HCT116 (cell line): ENCODE results near the gene ONECUT3. TPM values are rescaled to one million over a fixed set of nuclear protein-coding genes. Genes with fewer than 3 reads are reported as not detected.

Experiments
- ATAC-seq: fragments of 200-7000 bp; cut with Tn5 transposase; 2 replicates; pipeline ENCODE4 v1.9.1; 2020; ENCODE audit warnings: mild to moderate bottlenecking, moderate library complexity
- BruUV-seq: library from RNA; stranded (reverse); fragments of 400-500 nt; replicated peaks from 2 replicates; lab custom pipeline; 2021; lab: Mats Ljungman, UMichigan
- CTCF ChIA-PET: fragments of 300-600 bp; sonication (Branson Sonifier 250); formaldehyde crosslinking; loops from one replicate; lab custom pipeline; 2021; ENCODE audit warnings: antibody characterized with exemption; lab: Charles Lee
- POLR2A ChIA-PET: fragments of 300-600, 350-600 bp; sonication (Branson Sonifier 250); formaldehyde crosslinking; loops from one replicate; lab custom pipeline; 2021; ENCODE audit warnings: antibody characterized with exemption; lab: Charles Lee
- RAD21 ChIA-PET, 2 experiments: fragments of 300-600 bp; sonication (Branson Sonifier 250); formaldehyde crosslinking; loops; one replicate each; lab custom pipeline; 2023; ENCODE audit warnings: low total read pairs in 2 of 2; ENCODE audit not compliant: uncharacterized antibody in 2 of 2, unreplicated experiment in 2 of 2, low non-redundant PET in 1 of 2; lab: Charles Lee
- DNase-seq: peaks from one replicate; pipeline ENCODE4 v3.0.0-alpha.2; 2010; ENCODE audit warnings: low read depth, low spot score
- H2AFZ ChIP-seq: fragments of 200-600 bp; shearing (Covaris generic), sonication (generic); 2 replicates; pipeline ENCODE4 v1.6.1; 2017; ENCODE audit warnings: low read depth, mixed run types, mixed read lengths, antibody characterized with exemption, low read length; ENCODE audit not compliant: poor library complexity, severe bottlenecking
- H3K27ac ChIP-seq: 2 replicates; pipeline ENCODE4 v1.5.1; 2012; ENCODE audit warnings: low read depth, low read length
- H3K27me3 ChIP-seq: fragments of 200-600 bp; sonication (generic); 2 replicates; pipeline ENCODE4 v1.6.1; 2016; ENCODE audit warnings: mixed run types, low read length, mixed read lengths; ENCODE audit not compliant: insufficient read depth
- H3K36me3 ChIP-seq, 2 experiments: fragments of 200-500 bp in 1 of 2; fragments of 200-600 bp in 1 of 2; sonication (Bioruptor generic) in 1 of 2; sonication (generic) in 1 of 2; 2 replicates each; pipeline versions ENCODE4 v1.5.1 to v1.6.1; 2014 to 2016; ENCODE audit warnings: low read length in 2 of 2, inconsistent platforms in 1 of 2, mixed read lengths in 1 of 2, mixed run types in 1 of 2; ENCODE audit not compliant: insufficient read depth in 2 of 2, control insufficient read depth in 1 of 2
- H3K4me1 ChIP-seq, 2 experiments: fragments of 200-600 bp in 1 of 2; sonication (generic) in 1 of 2; 2 replicates each; pipeline versions ENCODE4 v1.5.1 to v1.6.1; 2012 to 2017; ENCODE audit warnings: low read length in 2 of 2, inconsistent platforms in 1 of 2, mild to moderate bottlenecking in 1 of 2, mixed read lengths in 1 of 2, mixed run types in 1 of 2, moderate library complexity in 1 of 2; ENCODE audit not compliant: insufficient read depth in 2 of 2, control insufficient read depth in 1 of 2
- H3K4me2 ChIP-seq: fragments of 200-600 bp; sonication (generic); 2 replicates; pipeline ENCODE4 v1.6.1; 2017; ENCODE audit warnings: mixed run types, low read length, mixed read lengths
- H3K4me3 ChIP-seq, 2 experiments: fragments of 200-600 bp in 1 of 2; sonication (generic) in 1 of 2; replicated peaks in 1 of 2; 2 replicates each; pipeline ENCODE4 v1.5.1; 2011 to 2016; ENCODE audit warnings: low read length in 2 of 2, control low read depth in 1 of 2, low read depth in 1 of 2, mild to moderate bottlenecking in 1 of 2, mixed read lengths in 1 of 2, mixed run types in 1 of 2
- H3K79me2 ChIP-seq: fragments of 200-600 bp; sonication (generic); 2 replicates; pipeline ENCODE4 v1.6.1; 2017; ENCODE audit warnings: mild to moderate bottlenecking, mixed run types, low read length, moderate library complexity, mixed read lengths; ENCODE audit not compliant: insufficient read depth
- H3K9ac ChIP-seq: fragments of 200-600 bp; sonication (generic); 2 replicates; pipeline ENCODE4 v1.6.1; 2016; ENCODE audit warnings: low read length, mixed read lengths
- H3K9me2 ChIP-seq: fragments of 200-600 bp; sonication (generic), shearing (Covaris generic); 2 replicates; pipeline ENCODE4 v1.6.1; 2017; ENCODE audit warnings: mixed run types, mild to moderate bottlenecking, moderate library complexity; ENCODE audit not compliant: insufficient read depth
- H3K9me3 ChIP-seq, 2 experiments: fragments of 200-500 bp in 1 of 2; fragments of 200-600 bp in 1 of 2; sonication (Bioruptor generic) in 1 of 2; sonication (generic) in 1 of 2; 2 replicates each; pipeline ENCODE4 v1.6.1; 2014 to 2017; ENCODE audit warnings: low read length in 2 of 2, mixed read lengths in 2 of 2, inconsistent platforms in 1 of 2, low read depth in 1 of 2, mild to moderate bottlenecking in 1 of 2, mixed run types in 1 of 2, moderate library complexity in 1 of 2; ENCODE audit not compliant: control insufficient read depth in 1 of 2, insufficient read depth in 1 of 2
- H4K20me1 ChIP-seq: fragments of 200-600 bp; sonication (generic), shearing (Covaris generic); 2 replicates; pipeline ENCODE4 v1.6.1; 2017; ENCODE audit warnings: mixed run types, mild to moderate bottlenecking, moderate library complexity; ENCODE audit not compliant: insufficient read depth
- ATF3 ChIP-seq: IDR thresholded peaks from 2 replicates; pipeline ENCODE4 v1.6.1; 2012
- RAD21 ChIP-seq: IDR thresholded peaks from 2 replicates; pipeline ENCODE4 v1.6.1; 2012; ENCODE audit warnings: low read depth, mild to moderate bottlenecking
- YY1 ChIP-seq: IDR thresholded peaks from 2 replicates; pipeline ENCODE4 v1.6.1; 2011; ENCODE audit warnings: low read length, low read depth, moderate library complexity, mild to moderate bottlenecking; ENCODE audit not compliant: insufficient replicate concordance; ENCODE audit errors: extremely low read depth
- ZBTB33 ChIP-seq: IDR thresholded peaks from 2 replicates; pipeline ENCODE4 v1.6.1; 2011; ENCODE audit warnings: mild to moderate bottlenecking, low read length, moderate library complexity; ENCODE audit not compliant: insufficient replicate concordance; ENCODE audit errors: extremely low read depth
- ZFX ChIP-seq: fragments of 450-650 bp; IDR thresholded peaks from 2 replicates; pipeline ENCODE4 v1.6.1; 2017
- intact Hi-C: fragments of 100-400 bp; cut with micrococcal nuclease; formaldehyde crosslinking; loops from 2 replicates; pipeline ENCODE4 v1.10.0; 2022
- total RNA-seq: library from RNA; stranded (reverse); gene quantifications from one replicate; pipeline ENCODE4 v1.2.1, GENCODE V29; 2021; ENCODE audit not compliant: unreplicated experiment

Gene ONECUT3
- total RNA-seq, 1 experiment from 2014 or later: 22.1 TPM

- Histone ChIP-seq H4K20me1 (peaks cover 4% of the 10 kb centered on the region; the same call in 1 of the 2 replicates), H3K27me3 (no peaks in the 10 kb centered on the region), H3K36me3 (peaks cover 2 to 6% of the 10 kb centered on the region in 2 experiments; a peak in 1 of 4 replicates), H3K4me1 (peaks cover 2 to 38% of the 10 kb centered on the region in 2 experiments; a peak in 3 of 4 replicates), H3K9me3 (no peaks in the 10 kb centered on the region), H2AFZ (no peak overlapping the region), H3K4me3 (no peak overlapping the region), H3K9me2 (no peaks in the 10 kb centered on the region), H3K4me2 (no peak overlapping the region), H3K9ac (no peak overlapping the region), H3K27ac (no peak overlapping the region; the same call in 1 of the 2 replicates), H3K79me2 (peaks cover 86% of the 10 kb centered on the region)
- ChIA-PET RAD21 (no interaction called here), CTCF (no interaction called here), POLR2A (no interaction called here)
- DNase-seq (no peak), ATAC-seq (no peak)
- no TSS peak for BruUV-seq
- intact Hi-C loops: no loop called here
- TF ChIP-seq RAD21 (no peak), ATF3 (no peak), YY1 (no peak), ZFX (no peak), ZBTB33 (no peak)
Measured at GRCh38 chr19:1761528-1762242, 8.4 kb downstream of the ONECUT3 start.
